B cell (primary cell): ENCODE data around the gene MKS1.

ENCODE experiments used
- EZH2 ChIP-seq: IDR thresholded peaks from 2 replicates; pipeline ENCODE4 v1.6.1; 2012; ENCODE audit warnings: borderline replicate concordance, low read depth, mild to moderate bottlenecking, moderate library complexity, low read length; ENCODE audit not compliant: insufficient read depth, poor library complexity, severe bottlenecking
- TF ChIP-seq, protein P1 (sequence below): fragments of 200-600 bp; IDR thresholded peaks from one replicate; pipeline ENCODE4 v1.8.0; 2022; ENCODE audit warnings: antibody characterized with exemption, mild to moderate bottlenecking

DNA sequence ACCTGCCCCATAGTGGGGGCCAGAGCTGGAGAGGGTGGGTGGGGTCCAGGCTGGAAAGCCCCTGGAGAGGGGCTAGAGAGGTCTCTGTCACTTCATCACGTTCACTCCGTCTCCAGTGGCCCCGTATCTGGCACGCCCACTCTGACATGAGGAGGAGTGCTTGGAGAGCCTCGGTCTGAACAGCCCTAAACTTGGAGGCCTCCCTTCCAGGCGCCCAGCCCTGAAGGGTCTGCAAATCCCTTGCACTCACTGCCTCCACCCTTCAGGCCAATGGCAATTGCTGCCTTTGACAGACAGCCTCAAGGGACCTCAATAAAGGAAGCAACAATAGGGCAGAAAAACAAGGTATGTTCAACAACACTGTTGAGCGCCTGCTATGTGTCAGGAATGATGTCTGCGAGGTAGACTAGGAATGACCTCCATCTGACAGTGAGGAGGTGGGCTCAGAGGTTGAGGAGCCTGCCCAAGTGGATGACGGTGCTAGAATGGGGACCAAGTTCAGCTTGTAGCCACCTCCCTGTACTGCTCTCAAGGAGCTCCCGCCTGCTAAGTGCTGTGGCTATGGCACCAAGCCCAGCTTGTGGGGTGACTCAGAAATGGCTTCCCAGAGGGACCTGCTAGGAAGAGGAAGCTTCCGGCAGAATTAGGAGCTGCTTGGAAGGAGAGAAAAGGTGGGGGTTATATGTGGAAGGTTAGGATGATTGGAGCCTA, 29.5 kb downstream of the MKS1 start:
- TF ChIP-seq, protein P1, sequence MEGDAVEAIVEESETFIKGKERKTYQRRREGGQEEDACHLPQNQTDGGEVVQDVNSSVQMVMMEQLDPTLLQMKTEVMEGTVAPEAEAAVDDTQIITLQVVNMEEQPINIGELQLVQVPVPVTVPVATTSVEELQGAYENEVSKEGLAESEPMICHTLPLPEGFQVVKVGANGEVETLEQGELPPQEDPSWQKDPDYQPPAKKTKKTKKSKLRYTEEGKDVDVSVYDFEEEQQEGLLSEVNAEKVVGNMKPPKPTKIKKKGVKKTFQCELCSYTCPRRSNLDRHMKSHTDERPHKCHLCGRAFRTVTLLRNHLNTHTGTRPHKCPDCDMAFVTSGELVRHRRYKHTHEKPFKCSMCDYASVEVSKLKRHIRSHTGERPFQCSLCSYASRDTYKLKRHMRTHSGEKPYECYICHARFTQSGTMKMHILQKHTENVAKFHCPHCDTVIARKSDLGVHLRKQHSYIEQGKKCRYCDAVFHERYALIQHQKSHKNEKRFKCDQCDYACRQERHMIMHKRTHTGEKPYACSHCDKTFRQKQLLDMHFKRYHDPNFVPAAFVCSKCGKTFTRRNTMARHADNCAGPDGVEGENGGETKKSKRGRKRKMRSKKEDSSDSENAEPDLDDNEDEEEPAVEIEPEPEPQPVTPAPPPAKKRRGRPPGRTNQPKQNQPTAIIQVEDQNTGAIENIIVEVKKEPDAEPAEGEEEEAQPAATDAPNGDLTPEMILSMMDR: no peak
- no peak for TF ChIP-seq EZH2
